GM21423 (cell line): ENCODE results near the gene LARP4.
"Not testable (repeated sequence)": the region's sequence is repeated elsewhere in the genome, so short reads cannot be mapped to it uniquely, and the experiment has no call there.

Experiments used
- ATAC-seq: cut with Tn5 transposase; IDR thresholded peaks from one replicate; pipeline ENCODE4 v1.9.1; 2021; ENCODE audit warnings: mild to moderate bottlenecking, moderate library complexity; ENCODE audit not compliant: unreplicated experiment

Gene LARP4

GRCh38 chr12:50467439-50467838, 66.8 kb downstream of the LARP4 start:
- ATAC-seq = no peak

GRCh38 chr12:50477241-50477832, 76.7 kb downstream of the LARP4 start:
- ATAC-seq = no peak

GRCh38 chr12:50482571-50482970, 81.9 kb downstream of the LARP4 start:
- no peak for ATAC-seq

- ATAC-seq = no peak
Measured at GRCh38 chr12:50483488-50483887, 82.8 kb downstream of the LARP4 start.

- ATAC-seq = no peak
Measured at GRCh38 chr12:50488801-50489200, 88.1 kb downstream of the LARP4 start.

- not testable (repeated sequence) for ATAC-seq
Measured at GRCh38 chr12:50498119-50498518, 97.4 kb downstream of the LARP4 start.

GRCh38 chr12:50504798-50505674, 104.4 kb downstream of the LARP4 start, which contains the start of gene DIP2B:
TSS of gene DIP2B (plus strand) at chr12:50504985. CDS start at chr12:50505141, 156 bp downstream.
- peak; percentile 78 for ATAC-seq

GRCh38 chr12:50505675-50506530, 105.2 kb downstream of the LARP4 start:
- no peak for ATAC-seq

GRCh38 chr12:50506753-50507473, 106.2 kb downstream of the LARP4 start:
- ATAC-seq = no peak

GRCh38 chr12:50507474-50507838, 106.8 kb downstream of the LARP4 start:
- ATAC-seq = no peak

- no peak for ATAC-seq
Measured at GRCh38 chr12:50507930-50508329, 107.2 kb downstream of the LARP4 start.

GRCh38 chr12:50508414-50508813, 107.7 kb downstream of the LARP4 start:
- no peak for ATAC-seq

GRCh38 chr12:50508970-50509663, 108.4 kb downstream of the LARP4 start:
- ATAC-seq = no peak

- peak; percentile 38 for ATAC-seq
Measured at GRCh38 chr12:50514526-50515276, 114.0 kb downstream of the LARP4 start.

- no peak for ATAC-seq
Measured at GRCh38 chr12:50515587-50515986, 114.9 kb downstream of the LARP4 start.

GRCh38 chr12:50517421-50518048, 116.8 kb downstream of the LARP4 start:
- peak; percentile 69 for ATAC-seq

GRCh38 chr12:50518090-50518489, 117.4 kb downstream of the LARP4 start:
- ATAC-seq = no peak

GRCh38 chr12:50519353-50519752, 118.7 kb downstream of the LARP4 start:
- no peak for ATAC-seq
